ENCODE measurements around the gene CALML5.

Gene CALML5

GRCh38 chr10:5500910-5501309, 1.5 kb upstream of the CALML5 start:
- DNase-seq (ENCODE audit: low read depth): no peak

- DNase-seq (ENCODE audit: low read depth): no peak
Observed at GRCh38 chr10:5500162-5500670, 846 bp upstream of the CALML5 start.

- no peak for DNase-seq (ENCODE audit: low read depth)
Observed at GRCh38 chr10:5498791-5499492, 428 bp downstream of the CALML5 start.

GRCh38 chr10:5497948-5498730, 1.2 kb downstream of the CALML5 start:
- no peak for DNase-seq (ENCODE audit: low read depth)

- no peak for DNase-seq (ENCODE audit: low read depth)
Observed at GRCh38 chr10:5497289-5497688, 2.1 kb downstream of the CALML5 start.

GRCh38 chr10:5496261-5497250, 2.8 kb downstream of the CALML5 start:
- DNase-seq (ENCODE audit: low read depth): no peak

- DNase-seq (ENCODE audit: low read depth): no peak
Observed at GRCh38 chr10:5494611-5495010, 4.8 kb downstream of the CALML5 start.

- no peak for DNase-seq (ENCODE audit: low read depth)
Observed at GRCh38 chr10:5493691-5494090, 5.7 kb downstream of the CALML5 start.

- DNase-seq (ENCODE audit: low read depth): no peak
Observed at GRCh38 chr10:5492929-5493576, 6.3 kb downstream of the CALML5 start.

- DNase-seq (ENCODE audit: low read depth): no peak
Observed at GRCh38 chr10:5492322-5492855, 7.0 kb downstream of the CALML5 start.

GRCh38 chr10:5491477-5491876, 7.9 kb downstream of the CALML5 start:
- DNase-seq (ENCODE audit: low read depth): no peak

- no peak for DNase-seq (ENCODE audit: low read depth)
Observed at GRCh38 chr10:5490698-5491464, 8.5 kb downstream of the CALML5 start.

- no peak for DNase-seq (ENCODE audit: low read depth)
Observed at GRCh38 chr10:5490032-5490431, 9.3 kb downstream of the CALML5 start.

- no peak for DNase-seq (ENCODE audit: low read depth)
Observed at GRCh38 chr10:5488272-5489161, 10.9 kb downstream of the CALML5 start.

GRCh38 chr10:5486853-5487235, 12.5 kb downstream of the CALML5 start:
- DNase-seq (ENCODE audit: low read depth): no peak

GRCh38 chr10:5485948-5486852, 13.2 kb downstream of the CALML5 start:
- no peak for DNase-seq (ENCODE audit: low read depth)

GRCh38 chr10:5485290-5485689, 14.1 kb downstream of the CALML5 start:
- DNase-seq (ENCODE audit: low read depth): no peak

- DNase-seq (ENCODE audit: low read depth): no peak
Observed at GRCh38 chr10:5484205-5484604, 15.2 kb downstream of the CALML5 start.
